HCEC 1CT (cell line): Measurements from ENCODE around the gene SETMAR.
"Not testable (repeated sequence)": the region's sequence is repeated elsewhere in the genome, so short reads cannot be mapped to it uniquely, and the experiment has no call there.

Experiments
- DNase-seq: peaks from one replicate; pipeline ENCODE4 v3.0.0-alpha.2; 2017

SETMAR gene

DNA sequence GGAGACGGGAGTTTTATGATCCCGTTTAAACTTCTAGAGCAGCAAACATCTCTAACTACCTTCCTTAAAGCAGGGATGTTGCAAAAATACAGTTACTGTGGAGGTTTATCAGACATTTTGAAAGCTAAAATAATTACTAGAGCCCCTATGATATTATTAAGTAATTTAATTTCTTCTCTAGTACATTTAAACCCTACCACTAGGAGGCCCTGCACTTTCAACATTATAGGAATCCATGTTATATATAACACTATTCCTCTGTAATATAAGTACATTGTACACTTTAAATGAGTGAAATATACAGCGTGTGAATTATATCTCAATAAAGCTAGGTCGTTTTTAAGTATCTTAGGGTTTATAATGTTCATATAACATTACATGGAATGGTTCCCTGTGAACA lies 11.5 kb downstream of the SETMAR start:
- no peak for DNase-seq

DNA sequence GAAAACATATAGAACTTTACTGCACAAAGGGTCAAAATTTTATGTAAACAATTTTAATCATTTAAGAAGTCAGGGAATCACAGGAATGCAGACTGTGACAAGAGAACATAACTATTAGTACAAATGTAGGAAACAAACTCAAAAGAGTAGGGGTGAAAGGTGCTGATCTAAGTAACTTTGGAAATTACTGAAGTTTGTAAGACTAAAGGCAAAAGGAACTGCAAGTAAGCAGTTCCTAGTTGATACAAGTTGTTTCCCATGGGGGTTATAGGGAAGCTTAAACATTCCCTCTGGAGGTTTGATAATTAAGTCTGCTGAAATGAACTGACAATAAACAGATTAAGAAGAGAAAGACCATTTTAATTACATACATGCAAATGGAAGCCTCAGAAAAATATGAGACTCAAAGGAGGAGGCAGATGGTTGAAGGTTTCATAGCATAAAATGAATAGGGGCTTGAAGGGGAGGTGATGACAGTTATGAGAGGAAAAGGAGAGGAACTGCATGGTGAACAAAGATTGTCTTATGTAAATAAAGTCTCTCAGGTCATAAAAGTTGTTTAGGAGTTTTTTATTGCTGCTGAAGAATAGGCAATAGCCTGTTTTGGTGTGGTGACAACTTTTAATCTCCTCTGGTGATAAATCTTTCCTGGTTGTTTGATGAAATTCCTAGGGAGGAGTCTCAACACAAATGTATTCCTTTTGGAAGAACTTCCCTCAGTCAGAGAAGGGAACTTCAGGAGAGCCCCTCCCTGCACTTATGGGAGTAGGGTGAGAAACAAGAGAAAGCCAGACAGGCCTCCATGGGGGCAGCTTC lies 17.1 kb downstream of the SETMAR start:
- DNase-seq, result no peak

DNA sequence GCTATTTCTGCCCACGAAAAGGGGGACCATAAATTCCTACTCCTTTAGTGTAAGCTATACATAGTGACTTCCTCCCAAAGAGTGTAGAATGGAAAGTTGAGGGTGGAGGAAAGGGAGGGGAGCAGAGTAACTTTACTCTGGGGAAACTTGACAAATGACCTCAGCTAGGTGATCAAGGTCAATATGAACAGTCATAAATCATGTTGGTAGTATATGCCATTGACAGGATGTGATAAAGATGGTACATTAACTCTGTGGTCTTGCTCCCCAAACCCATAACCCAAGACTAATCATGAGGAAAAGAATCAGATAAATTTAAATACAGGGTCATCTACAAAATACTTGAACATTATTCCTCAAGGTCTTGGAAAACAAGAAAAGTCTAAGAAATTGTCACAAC lies 18.6 kb downstream of the SETMAR start:
- no peak for DNase-seq

DNA sequence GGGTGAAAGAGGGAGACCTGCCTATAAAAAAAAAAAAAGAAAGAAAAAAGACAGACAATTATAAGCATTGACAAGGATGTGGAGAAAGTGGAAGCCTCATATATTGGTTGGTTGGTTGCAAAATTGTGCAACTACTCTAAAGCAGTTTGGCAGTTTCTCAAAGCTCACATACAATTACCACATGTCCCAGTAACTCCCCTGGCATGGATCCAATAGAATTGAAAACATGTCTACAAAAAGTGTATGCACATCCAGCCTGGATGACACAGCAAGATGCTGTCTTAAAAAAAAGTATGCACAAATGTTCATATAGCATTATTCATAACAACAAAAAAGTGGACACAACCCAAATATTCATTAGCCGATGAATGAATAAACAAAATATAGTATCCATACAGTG lies 19.5 kb downstream of the SETMAR start:
- peak; percentile 75 for DNase-seq

DNA sequence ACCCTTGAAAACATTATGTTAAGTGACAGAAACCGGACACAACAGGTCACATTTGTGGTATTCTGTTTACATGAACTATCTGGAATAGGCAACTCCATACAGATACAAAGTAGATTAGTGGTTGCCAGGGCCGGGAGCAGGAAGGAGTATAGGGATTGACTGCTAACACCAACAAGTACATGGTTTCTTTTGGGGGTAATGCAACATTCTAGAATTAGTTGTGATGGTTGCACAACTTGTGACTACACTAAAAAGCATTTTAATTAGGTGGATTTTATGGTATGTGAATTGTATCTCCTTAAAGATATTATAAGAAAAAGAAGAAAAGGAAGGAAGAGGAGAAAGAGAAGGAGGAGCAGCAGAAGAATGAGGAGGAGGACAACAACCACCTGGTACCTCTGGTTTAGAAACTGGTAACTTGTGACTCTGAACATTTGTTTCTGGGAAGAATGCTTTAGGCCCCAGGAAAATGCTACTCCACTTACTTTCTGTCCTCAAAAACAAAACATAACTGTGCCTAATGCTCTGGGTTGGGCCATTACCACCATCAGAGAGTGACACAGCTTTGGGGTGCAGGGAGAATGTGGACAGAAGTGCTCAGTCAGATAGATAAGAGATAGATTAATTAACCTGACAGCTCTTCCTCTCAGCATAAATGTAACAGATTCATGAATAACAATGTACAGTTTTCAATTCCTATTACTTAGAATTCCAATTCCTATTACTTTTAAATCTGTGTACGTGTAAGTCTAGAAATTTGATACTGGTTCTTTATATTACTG lies 20.3 kb downstream of the SETMAR start:
- DNase-seq, result peak; percentile 23

DNA sequence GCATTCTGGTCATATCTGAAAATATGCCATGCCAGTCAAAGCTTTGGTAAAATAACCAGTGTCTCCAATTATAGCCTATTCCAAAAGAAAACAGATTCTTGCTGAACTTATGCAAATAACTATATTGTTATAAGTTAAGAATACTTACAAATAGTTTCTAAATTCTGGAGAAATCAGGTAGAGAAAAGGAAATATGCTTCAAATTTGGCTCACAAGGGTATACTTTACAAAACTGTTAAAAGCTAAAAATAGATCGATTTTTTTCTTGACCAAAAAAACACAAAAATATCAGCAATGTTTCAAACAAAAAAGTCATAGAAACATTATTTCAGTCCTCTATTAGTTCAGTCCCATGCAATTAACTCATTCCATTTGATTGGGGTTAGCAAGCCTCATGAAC lies 23.7 kb downstream of the SETMAR start:
- DNase-seq, result no peak

DNA sequence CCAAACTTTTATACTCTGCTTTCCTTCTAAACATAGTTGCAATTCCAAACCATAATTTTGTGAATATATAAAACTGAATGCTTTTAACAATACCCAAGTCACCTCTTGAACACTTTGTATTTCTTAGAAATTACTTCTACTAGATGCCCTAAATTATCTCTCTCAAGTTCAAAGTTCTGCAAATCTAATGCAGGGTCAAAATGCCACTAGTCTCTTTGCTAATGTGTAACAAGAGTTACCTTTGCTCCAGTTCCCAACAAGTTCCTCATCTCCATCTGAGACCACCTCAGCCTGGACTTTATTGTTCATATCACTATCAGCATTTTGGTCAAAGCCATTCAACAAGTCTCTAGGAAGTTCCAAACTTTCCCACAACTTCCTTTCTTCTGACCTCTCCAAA lies 26.6 kb downstream of the SETMAR start:
- not testable (repeated sequence) for DNase-seq

DNA sequence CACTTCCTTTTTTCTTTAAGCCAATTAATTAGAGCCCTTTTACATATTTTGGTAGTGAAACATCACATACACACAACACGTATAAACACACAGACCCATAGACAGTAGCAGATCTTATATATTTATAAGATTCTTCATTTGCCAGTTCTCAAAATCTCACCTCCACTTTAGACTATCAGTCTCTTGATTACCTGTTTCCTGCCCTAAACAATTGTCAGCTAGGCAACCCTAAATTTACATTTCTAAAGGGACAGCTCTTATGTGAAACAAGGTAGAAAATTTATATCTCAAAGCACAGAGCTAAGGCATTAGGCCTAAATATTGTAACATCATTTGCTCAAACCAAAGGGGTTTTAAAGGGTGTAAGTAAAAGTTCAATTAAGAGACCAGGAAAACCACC lies 28.9 kb downstream of the SETMAR start:
- DNase-seq, result no peak

DNA sequence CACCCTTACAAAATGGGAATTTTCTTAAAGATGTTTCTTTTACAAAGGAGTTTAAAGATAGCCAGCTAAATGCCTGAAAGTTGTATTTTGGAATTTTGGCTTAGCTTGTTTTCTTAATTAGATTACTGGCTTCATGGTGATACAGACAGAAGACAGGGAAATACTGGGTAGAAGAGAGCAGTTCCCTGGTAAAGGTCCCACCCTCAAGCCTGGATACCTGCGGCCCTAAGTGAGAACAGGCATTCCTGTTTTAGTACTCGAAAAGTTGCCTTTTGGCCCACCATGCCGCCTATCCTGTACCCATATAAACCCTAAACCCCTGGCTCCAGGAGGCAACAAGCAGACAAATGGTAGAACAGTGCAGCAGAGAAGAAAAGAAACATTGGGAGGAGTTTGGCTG lies 29.4 kb downstream of the SETMAR start:
- DNase-seq, result no peak

DNA sequence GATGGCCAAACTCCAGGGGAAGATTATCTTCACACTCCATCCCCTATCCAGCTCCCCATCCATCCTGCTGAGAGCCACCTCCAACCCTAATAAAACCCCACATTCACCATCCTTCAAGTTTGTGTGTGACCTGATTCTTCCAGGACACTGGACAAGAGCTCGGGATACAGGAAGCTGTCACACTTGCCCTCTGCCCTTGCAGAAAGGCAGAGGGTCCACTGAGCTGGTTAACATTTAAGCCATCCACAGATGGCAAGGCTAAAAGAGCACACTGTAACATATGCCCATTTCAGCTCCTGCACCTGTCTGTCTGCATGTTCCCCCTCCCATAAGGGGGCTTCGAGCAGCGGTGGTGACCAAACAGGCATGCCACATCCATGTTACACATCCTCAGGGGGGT lies 29.8 kb downstream of the SETMAR start:
- DNase-seq, result no peak

DNA sequence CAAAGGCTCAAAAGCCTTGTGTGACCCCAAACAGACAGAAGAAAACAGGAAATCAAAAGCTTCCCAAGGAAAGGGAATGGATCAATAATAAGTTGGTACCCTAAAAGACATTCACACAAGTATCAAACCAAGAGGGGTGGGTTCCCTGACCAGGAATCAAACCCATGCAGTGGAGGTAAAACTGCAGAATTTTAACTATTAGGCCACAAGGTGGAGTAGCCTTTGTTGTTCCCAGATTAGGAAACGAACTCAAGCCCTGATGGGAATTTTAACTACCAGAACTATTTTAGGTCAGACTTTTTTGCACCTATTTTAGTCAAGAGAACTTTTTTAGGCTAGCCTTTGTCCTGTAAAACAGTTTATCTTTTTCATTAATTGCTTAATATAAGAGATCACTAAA lies 31.4 kb downstream of the SETMAR start:
- peak; percentile 18 for DNase-seq

DNA sequence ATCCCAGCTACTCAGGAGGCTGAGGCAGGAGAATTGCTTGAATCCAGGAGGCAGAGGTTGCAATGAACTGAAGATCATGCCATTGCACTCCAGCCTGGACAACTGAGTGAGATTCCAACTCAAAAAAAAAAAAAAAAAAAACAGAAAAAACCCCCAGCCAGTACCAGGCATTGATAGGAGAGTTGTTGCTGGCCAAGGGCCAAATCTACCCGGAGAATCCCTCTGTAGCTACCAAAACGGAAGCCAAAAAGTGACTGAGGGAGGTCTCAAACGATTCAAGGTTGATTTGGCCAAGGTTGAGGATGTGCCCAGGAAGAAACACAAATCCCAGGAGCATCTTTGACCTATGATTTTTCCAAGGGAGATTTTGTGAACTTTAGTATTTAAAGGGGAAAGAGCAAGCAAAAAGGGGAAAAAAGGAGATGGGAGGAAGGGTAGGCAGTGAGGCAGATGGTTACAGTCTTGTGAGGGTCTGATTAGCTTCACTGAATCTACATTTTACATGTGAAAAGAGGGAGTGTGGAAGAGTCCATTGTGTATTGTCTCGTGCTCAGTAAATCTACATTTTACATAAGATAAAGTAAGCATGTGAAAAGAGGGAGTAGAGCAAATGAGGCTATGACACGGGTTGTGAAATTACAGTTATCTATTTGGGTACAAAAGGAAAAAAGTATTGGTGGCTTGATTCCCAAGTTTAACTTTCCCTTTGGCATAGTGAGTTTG lies 32.8 kb downstream of the SETMAR start:
- DNase-seq, result no peak

DNA sequence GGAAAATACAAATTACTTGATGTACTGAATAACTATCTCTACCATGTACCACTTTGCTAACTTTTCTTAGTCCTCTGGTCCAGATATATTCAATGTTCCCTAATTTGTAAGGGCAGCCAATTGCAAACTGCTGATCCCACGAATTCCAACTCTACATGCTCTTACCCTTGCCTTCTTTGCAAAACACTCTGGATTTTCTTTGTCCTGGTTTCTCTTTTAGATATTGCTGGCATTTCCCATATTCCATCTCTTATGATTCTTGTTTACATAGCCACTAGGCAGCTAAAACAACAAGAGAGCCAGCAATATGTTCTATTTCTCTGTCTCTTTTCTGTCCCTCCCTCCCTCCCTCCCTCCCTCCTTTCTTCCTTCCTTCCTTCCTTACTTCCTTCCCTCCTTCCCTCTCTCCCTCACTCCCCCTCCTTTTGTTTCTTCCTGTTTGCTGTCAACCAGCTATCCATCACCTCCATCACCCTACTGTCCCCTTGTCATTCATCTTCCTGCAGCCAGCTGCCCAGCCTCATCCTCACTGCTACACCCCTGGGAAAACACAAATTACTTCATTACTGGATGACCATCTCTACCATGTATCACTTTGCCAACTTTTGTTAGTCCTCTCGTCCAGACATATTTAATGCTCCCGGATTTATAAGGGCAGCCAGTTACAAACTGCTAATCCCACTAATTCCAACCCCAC lies 33.8 kb downstream of the SETMAR start:
- no peak for DNase-seq

DNA sequence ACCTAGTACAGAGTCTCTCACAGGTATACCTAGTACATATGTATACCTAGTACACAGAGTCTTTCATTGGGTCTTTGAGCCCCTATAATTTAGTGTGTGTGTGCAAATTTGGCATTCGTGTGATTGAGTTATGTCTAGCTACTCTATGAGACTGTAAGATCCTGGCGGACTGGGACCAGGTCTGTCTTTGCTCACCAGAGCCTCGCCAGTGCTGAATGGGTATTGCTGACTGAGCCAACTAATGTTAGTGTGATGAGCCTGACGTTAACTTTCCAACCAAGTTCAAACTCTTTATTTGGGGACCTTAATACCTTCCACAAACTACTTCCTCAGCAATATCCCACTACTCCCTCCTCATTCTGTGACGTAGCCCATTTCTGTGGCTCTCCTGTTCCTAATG lies 35.6 kb downstream of the SETMAR start:
- no peak for DNase-seq

DNA sequence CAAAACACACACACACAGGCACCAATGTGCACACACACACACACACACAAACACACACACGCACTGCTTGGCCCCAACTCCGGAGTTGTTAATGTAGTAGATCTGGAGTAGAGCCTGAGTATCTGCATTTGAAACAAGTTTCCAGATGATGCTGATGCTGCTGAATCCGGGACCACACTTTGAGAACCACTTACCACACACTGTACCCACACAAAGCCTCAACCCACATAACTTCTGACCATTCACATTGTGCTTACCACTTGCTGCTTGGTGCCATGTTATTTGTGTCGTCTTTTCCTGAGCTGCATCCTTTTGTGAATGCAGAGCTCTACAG lies 36.9 kb downstream of the SETMAR start:
- DNase-seq, result no peak

DNA sequence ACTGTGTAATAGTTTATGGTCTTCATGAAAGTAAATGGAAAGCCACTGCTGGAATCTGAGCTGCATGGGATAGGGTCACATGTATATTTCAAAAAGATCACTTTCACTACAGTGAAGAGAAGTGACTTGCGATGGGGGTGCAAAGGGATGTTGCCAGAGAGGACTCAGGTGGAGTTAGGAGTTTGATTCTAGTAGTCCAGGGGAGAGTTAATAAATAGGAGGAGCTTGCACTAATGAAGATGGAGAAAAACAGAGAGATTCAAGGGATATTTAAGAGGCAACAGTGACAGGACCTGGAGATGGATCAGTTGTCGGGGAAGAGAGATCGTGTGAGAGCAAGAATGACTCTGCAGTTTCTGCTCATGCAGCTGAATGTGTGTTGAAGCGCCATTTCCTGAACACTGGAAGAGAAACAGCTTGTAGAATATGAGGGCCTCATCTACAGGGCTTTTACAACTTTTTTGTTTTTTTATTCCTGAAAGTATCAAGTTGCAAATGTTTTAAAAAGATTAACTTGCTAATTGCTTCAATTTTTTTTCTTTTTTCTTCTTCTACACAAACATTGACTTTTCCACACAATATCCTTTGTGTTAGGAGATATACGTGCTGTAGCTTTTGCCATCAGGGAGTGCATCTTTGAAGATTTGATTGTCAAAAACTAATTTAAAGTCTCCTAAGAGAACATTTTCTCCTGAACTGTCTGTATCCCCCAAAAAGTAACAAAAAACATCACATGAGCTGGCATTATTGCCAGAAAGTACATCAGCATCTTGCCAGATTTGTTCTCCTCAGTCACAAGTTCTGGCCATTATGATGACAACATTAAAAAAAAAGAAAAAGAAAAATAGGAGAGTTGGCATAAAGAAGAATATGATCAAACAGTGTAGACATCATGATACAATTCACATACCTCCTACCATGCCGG lies 37.5 kb downstream of the SETMAR start:
- DNase-seq, result no peak

DNA sequence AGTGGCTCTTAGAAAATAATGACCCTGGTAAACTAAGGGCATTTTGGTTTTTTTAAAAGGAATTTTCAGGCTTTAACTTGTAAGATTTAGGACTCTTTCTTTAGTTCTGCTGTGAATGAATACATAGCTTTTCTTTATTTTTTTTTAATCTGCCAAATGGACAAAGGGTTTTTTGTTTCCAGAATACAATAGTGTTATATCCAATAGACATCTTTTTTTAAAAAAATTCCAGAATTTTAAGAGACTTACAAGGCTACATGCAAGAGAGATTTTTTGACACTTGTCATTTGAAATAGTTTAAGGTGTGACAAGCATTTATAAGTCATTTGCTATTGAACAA lies 38.1 kb downstream of the SETMAR start:
- DNase-seq, result no peak

DNA sequence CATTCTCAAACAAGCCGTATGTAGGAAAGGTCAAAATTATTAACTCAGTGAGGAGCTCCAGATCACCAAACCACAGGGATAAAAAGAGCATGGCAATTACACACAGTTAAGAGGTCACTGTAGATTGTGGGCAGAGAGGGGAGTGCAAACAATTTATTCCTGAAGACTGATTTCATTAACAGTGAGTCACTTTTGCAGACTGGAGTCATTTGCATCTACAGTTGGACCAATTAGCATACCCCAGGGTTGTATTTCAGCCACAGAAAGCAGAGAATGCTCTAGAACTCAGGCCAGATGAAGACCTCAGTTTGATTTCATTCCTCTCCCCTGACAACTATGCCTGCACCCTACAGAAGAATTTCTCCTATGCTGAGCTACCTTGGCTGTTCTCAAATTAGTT lies 40.1 kb downstream of the SETMAR start:
- peak; percentile 18 for DNase-seq

DNA sequence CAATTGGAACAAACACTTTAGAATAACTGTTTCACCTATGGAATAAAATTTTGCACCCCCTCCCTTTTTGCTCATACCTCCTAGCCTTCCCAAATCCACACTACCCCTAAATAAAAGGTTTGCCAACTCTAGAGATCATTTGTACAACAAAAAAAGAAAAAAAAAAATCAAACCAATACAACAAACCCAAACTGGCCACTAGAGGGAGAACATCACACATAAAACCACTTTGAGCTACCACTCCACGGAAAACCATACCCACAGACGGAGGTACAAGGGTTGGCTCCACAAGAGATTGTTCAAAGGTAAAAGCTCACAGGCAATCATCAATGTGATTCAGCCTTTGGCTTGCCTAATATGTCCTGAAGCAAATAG lies 47.6 kb downstream of the SETMAR start:
- DNase-seq, result peak; percentile 57

DNA sequence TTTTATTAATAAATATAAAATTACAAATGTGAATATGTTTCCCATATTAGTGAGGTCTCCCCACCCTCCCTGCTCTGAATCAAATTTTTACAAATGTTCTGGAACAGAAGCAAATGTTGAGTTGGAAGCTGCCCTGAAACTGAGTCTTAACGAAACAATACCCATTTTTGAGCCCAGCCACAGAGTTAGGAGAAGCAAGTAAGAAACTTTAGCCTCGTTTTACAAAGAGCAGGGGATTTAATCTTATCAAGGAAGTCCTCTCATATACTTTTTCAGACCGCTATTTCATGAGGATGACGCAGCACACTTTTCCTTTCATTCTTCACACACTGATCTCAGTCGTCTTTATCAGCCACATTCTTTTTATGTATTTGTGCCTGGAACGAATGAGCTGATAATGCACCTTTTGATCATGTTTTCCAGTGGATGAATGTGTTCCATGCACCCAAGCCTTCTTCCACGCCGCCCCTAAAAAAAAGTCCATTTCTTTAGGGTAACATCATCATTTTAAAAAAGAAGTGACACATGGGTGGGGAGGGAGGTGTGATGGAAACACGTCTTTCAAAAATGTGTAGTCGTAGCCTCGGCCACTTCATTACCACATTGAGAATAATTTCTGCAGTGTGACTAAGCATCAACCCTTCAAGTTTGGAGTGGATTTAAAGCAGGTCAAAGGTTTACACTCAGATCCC lies 48.1 kb downstream of the SETMAR start:
- peak; percentile 3 for DNase-seq

DNA sequence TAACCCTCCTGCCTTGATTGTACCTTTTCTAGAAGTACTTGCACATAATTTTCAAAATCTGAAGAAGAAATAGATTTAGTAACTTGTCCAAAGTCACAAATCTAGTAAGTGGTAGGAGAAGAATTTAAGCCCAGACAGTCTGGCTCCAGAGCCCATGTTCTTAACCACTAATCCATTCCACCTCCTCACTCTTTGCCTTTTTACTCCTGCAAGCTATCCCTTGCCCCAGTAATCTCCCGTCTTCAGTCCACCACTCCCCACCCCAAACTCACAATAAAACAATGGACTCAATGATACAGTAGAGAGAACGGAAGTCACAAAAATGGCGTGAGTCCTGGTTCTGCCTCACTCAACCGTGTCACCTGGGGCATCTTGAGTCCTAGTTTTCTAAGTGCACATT lies 48.7 kb downstream of the SETMAR start:
- no peak for DNase-seq
